ENCODE results near the gene PRKCH. TPM values are rescaled to one million over a fixed set of nuclear protein-coding genes. Genes with fewer than 3 reads are reported as not detected.

Gene PRKCH
- total and polyA plus RNA-seq, 3 donors from 2014 or later = 15.0 to 26.8 (median 25.4) TPM

GRCh38 chr14:61364243-61364642 is 42.9 kb downstream of the PRKCH start:
- intact Hi-C loops (cut with DNase I; ENCODE audit: low total_unique reads) = no loop called here

GRCh38 chr14:61365667-61366212 is 44.4 kb downstream of the PRKCH start:
- 70 to 77% methylated on average over 3 of the region's 3 CpGs for whole genome bisulfite sequencing, 2 donors
- intact Hi-C loops (cut with DNase I; ENCODE audit: low total_unique reads) = no loop called here
- TF ChIP-seq POLR2A (IDR thresholded peaks at IDR 0.05) (no peak), CTCF (IDR thresholded peaks at IDR 0.05) (no peak)
- no peak for DNase-seq
- Histone ChIP-seq H3K27ac (no peak overlapping the region), H3K27me3 (no peaks in the 10 kb centered on the region), H3K36me3 (ENCODE audit: low read depth, missing control alignments) (no peaks in the 10 kb centered on the region), H3K4me3 (no peak overlapping the region), H3K4me1 (no peaks in the 10 kb centered on the region), H3K9me3 (no peaks in the 10 kb centered on the region)

More at GRCh38 chr14:61364243-61364642, 42.9 kb downstream of the PRKCH start:
- H3K9me3 ChIP-seq = no peaks in the 10 kb centered on the region
- H3K27me3 ChIP-seq = no peaks in the 10 kb centered on the region
- H3K27ac ChIP-seq = no peak overlapping the region
- no peak for TF ChIP-seq POLR2A (IDR thresholded peaks at IDR 0.05)
- TF ChIP-seq CTCF (IDR thresholded peaks at IDR 0.05) = no peak
- H3K36me3 ChIP-seq (ENCODE audit: low read depth, missing control alignments) = no peaks in the 10 kb centered on the region
- H3K4me1 ChIP-seq = no peaks in the 10 kb centered on the region
- WGBS, 2 donors = 81 to 93% methylated on average over 2 of the region's 2 CpGs
- DNase-seq = no peak
- H3K4me3 ChIP-seq = no peak overlapping the region

GRCh38 chr14:61368114-61368710 is 46.8 kb downstream of the PRKCH start:
- Histone ChIP-seq H3K4me1 (no peaks in the 10 kb centered on the region), H3K9me3 (no peaks in the 10 kb centered on the region), H3K36me3 (ENCODE audit: low read depth, missing control alignments) (no peaks in the 10 kb centered on the region), H3K4me3 (no peak overlapping the region), H3K27ac (no peak overlapping the region), H3K27me3 (no peaks in the 10 kb centered on the region)
- no peak for TF ChIP-seq POLR2A (IDR thresholded peaks at IDR 0.05)
- no peak for TF ChIP-seq CTCF (IDR thresholded peaks at IDR 0.05)
- intact Hi-C loops (cut with DNase I; ENCODE audit: low total_unique reads) = no loop called here
- WGBS, 2 donors = 69 to 77% methylated on average over 5 of the region's 5 CpGs
- DNase-seq = no peak

GRCh38 chr14:61368781-61369453 is 47.5 kb downstream of the PRKCH start:
- Histone ChIP-seq H3K9me3 (no peaks in the 10 kb centered on the region), H3K27me3 (no peaks in the 10 kb centered on the region), H3K27ac (no peak overlapping the region), H3K36me3 (ENCODE audit: low read depth, missing control alignments) (no peaks in the 10 kb centered on the region), H3K4me3 (no peak overlapping the region), H3K4me1 (no peaks in the 10 kb centered on the region)
- no peak for TF ChIP-seq CTCF (IDR thresholded peaks at IDR 0.05)
- TF ChIP-seq POLR2A (IDR thresholded peaks at IDR 0.05) = no peak
- 78 to 83% methylated on average over 3 of the region's 3 CpGs for WGBS, 2 donors
- intact Hi-C loops (cut with DNase I; ENCODE audit: low total_unique reads) = no loop called here
- DNase-seq = no peak
